K562 (cell line): ENCODE results near the gene VGLL1. TPM values are rescaled to one million over a fixed set of nuclear protein-coding genes. Genes with fewer than 3 reads are reported as not detected.

Experiments
- ATAC-seq: fragments of 200-7000 bp; cut with Tn5 transposase; 3 replicates; pipeline ENCODE4 v1.9.1; 2020; ENCODE audit warnings: moderate library complexity
- BruUV-seq: library from RNA; stranded (reverse); fragments of 400-500 nt; replicated peaks from 2 replicates; lab custom pipeline; 2021; lab: Mats Ljungman, UMichigan
- CTCF ChIA-PET: fragments of 300-600 bp; formaldehyde crosslinking; extraction: SDS; loops from one replicate; lab custom pipeline; 2021; ENCODE audit warnings: low intra/inter-chr PET ratio; lab: Yijun Ruan, JAX
- POLR2A ChIA-PET: fragments of 300-600, 350-650 bp; sonication (Branson Sonifier 250); formaldehyde crosslinking; extraction: SDS; loops from one replicate; lab custom pipeline; 2021; ENCODE audit warnings: antibody characterized with exemption, inconsistent platforms; lab: Yijun Ruan, JAX
- DNase-seq, 4 experiments: peaks; one replicate each; pipeline versions ENCODE4 v3.0.0 to v3.0.0-alpha.2; 2011 to 2018; ENCODE audit warnings: low spot score in 3 of 4, mixed read lengths in 3 of 4; ENCODE audit errors: extremely low read depth in 1 of 4
- FAIRE-seq: peaks from 2 replicates; lab custom pipeline; 2011; peaks lifted over from hg19 to GRCh38; lab: Jason Lieb, UNC
- H2AFZ ChIP-seq: 2 replicates; pipeline ENCODE4 v1.6.0; 2011; ENCODE audit warnings: low read depth, low read length, control low read depth, inconsistent platforms
- H3K27ac ChIP-seq: fragments of 200-600 bp; 3 replicates; pipeline ENCODE4 v1.8.0; 2011; ENCODE audit warnings: low read depth, mild to moderate bottlenecking, control low read depth, inconsistent platforms, low read length, moderate library complexity, mixed read lengths; ENCODE audit errors: extremely low read depth
- H3K27me3 ChIP-seq, 2 experiments: fragments of 300-600 bp in 1 of 2; 2 replicates in 1 of 2; 3 replicates in 1 of 2; pipeline versions ENCODE4 v1.6.0 to v1.8.0; 2011; ENCODE audit warnings: inconsistent platforms in 2 of 2, low read length in 2 of 2, mild to moderate bottlenecking in 1 of 2, mixed read lengths in 1 of 2, moderate library complexity in 1 of 2; ENCODE audit not compliant: control insufficient read depth in 2 of 2, insufficient read depth in 2 of 2
- H3K36me3 ChIP-seq: fragments of 300-600 bp; 3 replicates; pipeline ENCODE4 v1.8.0; 2011; ENCODE audit warnings: mild to moderate bottlenecking, low read length, inconsistent platforms; ENCODE audit not compliant: control insufficient read depth, insufficient read depth
- H3K4me1 ChIP-seq, 2 experiments: fragments of 200-600 bp in 1 of 2; replicated peaks in 1 of 2; 2 replicates in 1 of 2; 3 replicates in 1 of 2; pipeline versions ENCODE4 v1.5.1 to v1.8.0; 2011; ENCODE audit warnings: inconsistent platforms in 2 of 2, low read length in 2 of 2, mild to moderate bottlenecking in 1 of 2, mixed read lengths in 1 of 2, moderate library complexity in 1 of 2; ENCODE audit not compliant: control insufficient read depth in 2 of 2, insufficient read depth in 2 of 2
- H3K4me2 ChIP-seq: 2 replicates; pipeline ENCODE4 v1.6.1; 2011; ENCODE audit warnings: low read length, control low read depth, inconsistent platforms, mixed read lengths; ENCODE audit not compliant: insufficient read depth
- H3K4me3 ChIP-seq: fragments of 200-600 bp; sonication (generic), shearing (Covaris generic); 2 replicates; pipeline ENCODE4 v1.5.1; 2016; ENCODE audit warnings: control low read depth, inconsistent platforms
- H3K79me2 ChIP-seq: fragments of 200-600 bp; 3 replicates; pipeline ENCODE4 v1.8.0; 2011; ENCODE audit warnings: low read length, inconsistent platforms; ENCODE audit not compliant: control insufficient read depth, insufficient read depth
- H3K9ac ChIP-seq, 2 experiments: 2 replicates each; pipeline versions ENCODE4 v1.6.0 to v1.6.1; 2011; ENCODE audit warnings: low read depth in 2 of 2, low read length in 2 of 2, control low read depth in 1 of 2, inconsistent platforms in 1 of 2, mild to moderate bottlenecking in 1 of 2, mixed read lengths in 1 of 2; ENCODE audit not compliant: insufficient read depth in 1 of 2
- H3K9me1 ChIP-seq: one replicate; pipeline ENCODE4 v1.6.0; 2011; ENCODE audit warnings: inconsistent platforms, mild to moderate bottlenecking, low read length, moderate library complexity; ENCODE audit not compliant: control insufficient read depth, insufficient read depth
- H3K9me3 ChIP-seq: replicated peaks from 2 replicates; pipeline ENCODE4 v1.5.1; 2011; ENCODE audit warnings: low read depth, low read length, inconsistent platforms; ENCODE audit not compliant: control insufficient read depth, insufficient read depth
- H4K20me1 ChIP-seq: replicated peaks from 2 replicates; pipeline ENCODE4 v1.6.1; 2011; ENCODE audit warnings: low read length, inconsistent platforms, mixed read lengths; ENCODE audit not compliant: control insufficient read depth, insufficient read depth
- CHD1 ChIP-seq: fragments of 200-600 bp; sonication (generic); IDR thresholded peaks from one replicate; pipeline ENCODE4 v1.6.1; 2012; ENCODE audit warnings: mild to moderate bottlenecking, moderate library complexity, low read length, inconsistent platforms
- E2F8 ChIP-seq: fragments of 450-650 bp; IDR thresholded peaks from 2 replicates; pipeline ENCODE4 v1.7.1; 2018; ENCODE audit warnings: mild to moderate bottlenecking, low read depth; ENCODE audit not compliant: partially characterized antibody
- ELF2 ChIP-seq: fragments of 250-450 bp; sonication (Bioruptor Pico); IDR thresholded peaks from 2 replicates; pipeline ENCODE4 v1.5.0; 2021; ENCODE audit warnings: mild to moderate bottlenecking
- FOSL1 ChIP-seq: fragments of 200-800 bp; sonication (Bioruptor generic); conservative IDR thresholded peaks from 2 replicates; pipeline ENCODE4 v1.6.1; 2016; ENCODE audit warnings: missing genetic modification characterization, missing compliant biosample characterization
- HDAC1 ChIP-seq, 2 experiments: fragments of 450-650 bp; IDR thresholded peaks; 2 replicates each; pipeline ENCODE4 v1.6.1; 2016 to 2017; ENCODE audit warnings: inconsistent platforms in 1 of 2, mild to moderate bottlenecking in 1 of 2, moderate library complexity in 1 of 2
- PHF8 ChIP-seq: fragments of 200-600 bp; sonication (generic); IDR thresholded peaks from 2 replicates; pipeline ENCODE4 v1.6.1; 2012; ENCODE audit warnings: mixed run types, mild to moderate bottlenecking, inconsistent platforms, low read length, moderate library complexity, borderline replicate concordance
- RBBP5 ChIP-seq: fragments of 200-600 bp; sonication (generic); IDR thresholded peaks from 2 replicates; pipeline ENCODE4 v1.6.1; 2012; ENCODE audit warnings: borderline replicate concordance, mild to moderate bottlenecking, low read length, control low read depth, inconsistent platforms; ENCODE audit not compliant: insufficient read depth, poor library complexity, severe bottlenecking
- SAP30 ChIP-seq: fragments of 200-600 bp; sonication (generic); IDR thresholded peaks from 2 replicates; pipeline ENCODE4 v1.6.1; 2012; ENCODE audit warnings: borderline replicate concordance, low read depth, mild to moderate bottlenecking, moderate library complexity, low read length, control low read depth, inconsistent platforms; ENCODE audit not compliant: insufficient read depth, poor library complexity, severe bottlenecking
- WGBS: fragments of 100-300 bp; shearing (Covaris generic); methylation state at CpG from one replicate; pipeline ENCODE4 v1.1.6; 2016; ENCODE audit warnings: low coverage, mixed read lengths; ENCODE audit not compliant: insufficient coverage; ENCODE audit errors: missing lambda C conversion rate; 5-methylcytosine and 5-hydroxymethylcytosine counted together
- in situ Hi-C: fragments of 300-500 bp; cut with MboI; formaldehyde crosslinking; loops from 4 replicates; pipeline ENCODE4 v1.15.0; 2018; ENCODE audit warnings: inconsistent platforms, mixed read lengths
- intact Hi-C: fragments of 100-400 bp; cut with micrococcal nuclease; formaldehyde crosslinking; loops from 2 replicates; pipeline ENCODE4 v1.14.2; 2022
- polyA plus RNA-seq, 8 experiments: library from polyadenylated mRNA; depleted of rRNA in 4 of 8; stranded (reverse) in 5 of 8; unstranded in 3 of 8; fragments of >200 nt; fragmentation: Nextera tagmentation in 2 of 8; fragmentation: Illumina TruSeq in 1 of 8; extraction: Ambion mirVana in 2 of 8; extraction: Trizol in 1 of 8; gene quantifications; 2 replicates each; pipeline versions ENCODE4 v1.2.1 to v1.2.3, GENCODE V29; 2011 to 2014; ENCODE audit warnings: inconsistent platforms in 1 of 8, missing spikeins in 1 of 8
- total RNA-seq, 7 experiments: library from RNA; depleted of rRNA in 6 of 7; stranded (reverse); fragments of >200 nt in 6 of 7; fragmentation: Illumina TruSeq in 2 of 7; extraction: Trizol in 2 of 7; gene quantifications; 2 replicates each; pipeline versions ENCODE4 v1.2.1 to v1.2.3, GENCODE V29; 2011 to 2021; ENCODE audit warnings: low replicate concordance in 1 of 7

The VGLL1 gene
- total and polyA plus RNA-seq, 9 of the 15 experiments (the other 6 are each of a cell fraction or from before 2014, with no cell fraction given) = not detected

DNA sequence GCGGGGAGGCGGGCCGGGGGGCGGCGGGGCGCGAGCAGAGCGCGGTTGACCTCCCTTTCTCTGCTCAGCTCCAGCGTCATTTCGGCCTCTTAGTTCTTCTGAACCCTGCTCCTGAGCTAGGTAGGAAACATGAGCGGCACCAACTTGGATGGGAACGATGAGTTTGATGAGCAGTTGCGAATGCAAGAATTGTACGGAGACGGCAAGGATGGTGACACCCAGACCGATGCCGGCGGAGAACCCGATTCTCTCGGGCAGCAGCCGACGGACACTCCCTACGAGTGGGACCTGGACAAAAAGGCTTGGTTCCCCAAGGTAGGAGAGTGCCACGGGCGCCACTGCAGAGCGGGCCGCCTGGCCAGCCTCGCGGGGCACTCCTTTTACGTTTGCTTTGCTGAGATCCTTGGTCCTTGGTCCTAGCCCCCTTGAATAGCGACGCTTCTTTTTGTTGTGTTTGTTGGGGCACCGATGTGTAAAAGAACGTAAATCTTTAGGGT, 34.4 kb upstream of the VGLL1 start, which contains the start of gene HTATSF1:
Gene HTATSF1 (plus strand): TSS at position 37 of the 497 bp plus-strand sequence. CDS start 93 bp downstream, at position 130.
- Histone ChIP-seq H3K9me1 (no peaks in the 10 kb centered on the region), H3K9me3 (no peaks in the 10 kb centered on the region), H3K36me3 (peaks cover 27% of the 10 kb centered on the region), H3K27ac (peak within 1 kb of the TSS; percentile 92), H4K20me1 (no peaks in the 10 kb centered on the region), H3K4me3 (peak within 1 kb of the TSS; percentile 83), H3K9ac (peak within 1 kb of the TSS; percentile 92 to 98), H3K27me3 (peaks cover 0 to under 1% of the 10 kb centered on the region in 2 experiments; a peak in 1 of 5 replicates), H3K79me2 (peaks cover 23% of the 10 kb centered on the region), H2AFZ (peak within 1 kb of the TSS; percentile 98), H3K4me2 (peak within 1 kb of the TSS; percentile 96), H3K4me1 (no peaks in the 10 kb centered on the region)
- DNase-seq (peak in 2 of 4 experiments; percentile 6 to 10), FAIRE-seq (no peak), ATAC-seq (peak; percentile 58)
- in situ Hi-C loops (no loop called here), intact Hi-C loops (loop anchor here (5.0 to 10.0 kb wide), 3 partner anchors 185 to 333 kb away; no protein-coding TSS in a partner anchor)
- WGBS = 0% methylated on average over 13 of the region's 35 CpGs
- POLR2A ChIA-PET = interaction anchor here (0.6 kb wide), 3 partner anchors 11 to 458 kb away, joined by 3 read pairs; no protein-coding TSS in a partner anchor
- BruUV-seq = no TSS peak
- TF ChIP-seq E2F8 = no peak
- peak; percentile 41 for TF ChIP-seq RBBP5
- TF ChIP-seq HDAC1 (IDR thresholded peaks at IDR 0.05) = peak in 1 of 2 experiments; percentile 27; a peak in 1 of 4 replicates
- peak; percentile 47; the same call in 1 of the 2 replicates for TF ChIP-seq PHF8
- peak; percentile 56 for TF ChIP-seq CHD1
- peak; percentile 42 for TF ChIP-seq SAP30
- 0 out of 2 replicates have a peak, but pooled peaks have one; percentile 11 for TF ChIP-seq FOSL1
- TF ChIP-seq ELF2 (CRISPR knock-in tag) = no peak
- CTCF ChIA-PET = no interaction called here
